ENCODE measurements around the gene CHAF1A. TPM values are rescaled to one million over a fixed set of nuclear protein-coding genes. Genes with fewer than 3 reads are reported as not detected.

Gene CHAF1A
- total RNA-seq, 4 donors from 2014 or later: 8.5 to 28.9 (median 11.1) TPM

- H3K36me3 ChIP-seq: no peaks in the 10 kb centered on the region
- no peak overlapping the region for H3K4me3 ChIP-seq
- intact Hi-C loops (cut with DNase I; ENCODE audit: low total_unique reads) (no loop called here), in situ Hi-C loops (cut with MboI; ENCODE audit: low pct_ligation_motif_present in 1 of 4, low pct_unique_long_range_greater_than_20kb in 1 of 4, low sequenced_read_pairs in 3 of 4) (loop anchor here in 1 of 4 donors (25.0 kb wide), 1 partner anchor 112 kb away; no protein-coding TSS in a partner anchor)
- no peaks in the 10 kb centered on the region for H3K9me3 ChIP-seq
- peaks cover 53 to 76% (median 66%) of the 10 kb centered on the region in 4 donors for H3K4me1 ChIP-seq
- peak overlapping the region; percentile 75 to 85 (median 81) for H3K27ac ChIP-seq
- no peak for DNase-seq
- no peaks in the 10 kb centered on the region for H3K27me3 ChIP-seq
- TF ChIP-seq POLR2A (IDR thresholded peaks at IDR 0.05) (no peak), EP300 (IDR thresholded peaks at IDR 0.05; ENCODE audit: low read depth) (no peak), CTCF (IDR thresholded peaks at IDR 0.05) (no peak), POLR2AphosphoS5 (IDR thresholded peaks at IDR 0.05) (no peak)
- WGBS, 2 donors (ENCODE audit: low coverage in 1 of 2): 79 to 80% methylated on average over 3 to 21 of the region's 25 CpGs
Observed at GRCh38 chr19:4373601-4374497, 28.6 kb upstream of the CHAF1A start.

GRCh38 chr19:4374498-4375163 lies 27.8 kb upstream of the CHAF1A start:
- TF ChIP-seq POLR2AphosphoS5 (IDR thresholded peaks at IDR 0.05) (peak; percentile 42 to 66 (median 50)), EP300 (IDR thresholded peaks at IDR 0.05; ENCODE audit: low read depth) (no peak), POLR2A (IDR thresholded peaks at IDR 0.05) (no peak), CTCF (IDR thresholded peaks at IDR 0.05) (no peak)
- peak; percentile 70 for DNase-seq
- intact Hi-C loops (cut with DNase I; ENCODE audit: low total_unique reads): no loop called here
- Histone ChIP-seq H3K27me3 (no peaks in the 10 kb centered on the region), H3K27ac (peak overlapping the region; percentile 75 to 85 (median 81)), H3K36me3 (no peaks in the 10 kb centered on the region), H3K4me1 (peaks cover 48 to 76% (median 63%) of the 10 kb centered on the region in 4 donors), H3K9me3 (no peaks in the 10 kb centered on the region), H3K4me3 (no peak overlapping the region)
- in situ Hi-C loops (cut with MboI; ENCODE audit: low pct_ligation_motif_present in 1 of 4, low pct_unique_long_range_greater_than_20kb in 1 of 4, low sequenced_read_pairs in 3 of 4): loop anchor here in 1 of 4 donors (25.0 kb wide), 1 partner anchor 112 kb away; no protein-coding TSS in a partner anchor
- WGBS, 2 donors (ENCODE audit: low coverage in 1 of 2): 62% methylated on average over 27 of the region's 27 CpGs; no CpG with 5 or more reads in 1 of the 2 donors

- H3K4me1 ChIP-seq: peaks cover 47 to 76% (median 62%) of the 10 kb centered on the region in 4 donors
- intact Hi-C loops (cut with DNase I; ENCODE audit: low total_unique reads): no loop called here
- no peak overlapping the region for H3K4me3 ChIP-seq
- in situ Hi-C loops (cut with MboI; ENCODE audit: low pct_ligation_motif_present in 1 of 4, low pct_unique_long_range_greater_than_20kb in 1 of 4, low sequenced_read_pairs in 3 of 4): no loop called here
- TF ChIP-seq EP300 (IDR thresholded peaks at IDR 0.05; ENCODE audit: low read depth) (no peak), POLR2A (IDR thresholded peaks at IDR 0.05) (no peak), CTCF (IDR thresholded peaks at IDR 0.05) (peak in 4 of 5 experiments; percentile 13 to 23 (median 17)), POLR2AphosphoS5 (IDR thresholded peaks at IDR 0.05) (no peak)
- no peaks in the 10 kb centered on the region for H3K36me3 ChIP-seq
- WGBS, 2 donors (ENCODE audit: low coverage in 1 of 2): 20 to 32% methylated on average over 4 to 16 of the region's 16 CpGs
- DNase-seq: peak; percentile 80
- no peaks in the 10 kb centered on the region for H3K27me3 ChIP-seq
- no peaks in the 10 kb centered on the region for H3K9me3 ChIP-seq
- peak overlapping the region; percentile 75 to 85 (median 81) for H3K27ac ChIP-seq
Observed at GRCh38 chr19:4375164-4376027, 27.0 kb upstream of the CHAF1A start.
